HL-60 (cell line): ENCODE results near the gene POLDIP3.
"Not testable (repeated sequence)": the region's sequence is repeated elsewhere in the genome, so short reads cannot be mapped to it uniquely, and the experiment has no call there.

Source experiments
- DNase-seq, 2 experiments: peaks; one replicate each; pipeline ENCODE4 v3.0.0-alpha.2; 2010 to 2020; ENCODE audit warnings: low read depth in 1 of 2, low spot score in 1 of 2
- H3K27ac ChIP-seq: fragments of 250-450 bp; sonication (Bioruptor Pico); replicated peaks from 2 replicates; pipeline ENCODE4 v1.5.1; 2020; ENCODE audit warnings: mild to moderate bottlenecking, moderate library complexity
- H3K27me3 ChIP-seq: fragments of 250-450 bp; sonication (Bioruptor Pico); 2 replicates; pipeline ENCODE4 v1.5.1; 2021; ENCODE audit warnings: mild to moderate bottlenecking, moderate library complexity; ENCODE audit not compliant: insufficient read depth, poor library complexity, severe bottlenecking
- H3K4me3 ChIP-seq: replicated peaks from 2 replicates; pipeline ENCODE4 v1.5.1; 2011; ENCODE audit warnings: mild to moderate bottlenecking, control low read depth, low read length; ENCODE audit not compliant: insufficient read depth
- CTCF ChIP-seq: IDR thresholded peaks from one replicate; pipeline ENCODE4 v1.5.1; 2011; ENCODE audit warnings: low read length, control low read depth, inconsistent platforms; ENCODE audit not compliant: insufficient read depth
- GABPA ChIP-seq: IDR thresholded peaks from 2 replicates; pipeline ENCODE4 v1.6.1; 2012; ENCODE audit warnings: low read depth
- POLR2AphosphoS5 ChIP-seq: IDR thresholded peaks from 2 replicates; pipeline ENCODE4 v1.6.1; 2012; ENCODE audit warnings: low read depth
- REST ChIP-seq: IDR thresholded peaks from 2 replicates; pipeline ENCODE4 v1.6.1; 2012; ENCODE audit warnings: low read depth; ENCODE audit not compliant: insufficient replicate concordance
- SPI1 ChIP-seq: IDR thresholded peaks from 2 replicates; pipeline ENCODE4 v1.6.1; 2012; ENCODE audit warnings: low read depth, mild to moderate bottlenecking, borderline replicate concordance

Gene POLDIP3

GRCh38 chr22:42544686-42545085 is 70.0 kb downstream of the POLDIP3 start:
- TF ChIP-seq GABPA (no peak), CTCF (no peak), REST (no peak), SPI1 (no peak), POLR2AphosphoS5 (no peak)
- no peaks in the 10 kb centered on the region for H3K27me3 ChIP-seq
- DNase-seq, result no peak
- no peak overlapping the region for H3K4me3 ChIP-seq
- H3K27ac ChIP-seq, result no peak overlapping the region

- H3K4me3 ChIP-seq, DNase-seq, H3K27ac ChIP-seq, H3K27me3 ChIP-seq: not testable (repeated sequence)
These were observed 75.4 kb downstream of the POLDIP3 start for GRCh38 chr22:42539236-42539771.

- H3K4me3 ChIP-seq, DNase-seq, H3K27me3 ChIP-seq, H3K27ac ChIP-seq: not testable (repeated sequence)
These were observed 77.4 kb downstream of the POLDIP3 start for GRCh38 chr22:42537199-42537831.

GRCh38 chr22:42536634-42537033 is 78.0 kb downstream of the POLDIP3 start:
- not testable (repeated sequence) for H3K4me3 ChIP-seq, H3K27ac ChIP-seq, H3K27me3 ChIP-seq, DNase-seq

- no peak for DNase-seq
- TF ChIP-seq SPI1, result no peak
- no peak for TF ChIP-seq POLR2AphosphoS5
- Histone ChIP-seq H3K27ac (no peak overlapping the region), H3K4me3 (no peak overlapping the region), H3K27me3 (no peaks in the 10 kb centered on the region)
These were observed 78.5 kb downstream of the POLDIP3 start for GRCh38 chr22:42536166-42536565.

- H3K4me3 ChIP-seq, H3K27ac ChIP-seq, H3K27me3 ChIP-seq, DNase-seq: not testable (repeated sequence)
These were observed 79.5 kb downstream of the POLDIP3 start for GRCh38 chr22:42535082-42535731.
